CD14-positive monocyte (primary cell): ENCODE data around the gene TEPSIN. TPM values are rescaled to one million over a fixed set of nuclear protein-coding genes. Genes with fewer than 3 reads are reported as not detected.

Experiments
- DNase-seq, 3 donors: peaks; one replicate each; pipeline ENCODE4 v3.0.0-alpha.2; 2011 to 2022
- H2AFZ ChIP-seq: 2 replicates; pipeline ENCODE4 v1.6.0; 2012; ENCODE audit warnings: mild to moderate bottlenecking, low read depth, low read length, inconsistent platforms; ENCODE audit not compliant: insufficient read depth, poor library complexity, severe bottlenecking
- H3K27ac ChIP-seq, 2 donors: 1 replicate in 1 of 2; 2 replicates in 1 of 2; pipeline ENCODE4 v1.5.1; 2012 to 2013; ENCODE audit warnings: low read length in 2 of 2, control low read depth in 1 of 2, inconsistent platforms in 1 of 2, low read depth in 1 of 2, mild to moderate bottlenecking in 1 of 2
- H3K27me3 ChIP-seq, 2 donors: one replicate each; pipeline versions ENCODE4 v1.6.0 to v1.6.1; 2011 to 2013; ENCODE audit warnings: low read length in 2 of 2; ENCODE audit not compliant: control insufficient read depth in 2 of 2, insufficient read depth in 2 of 2
- H3K36me3 ChIP-seq, 2 donors: replicated peaks in 1 of 2; 1 replicate in 1 of 2; 2 replicates in 1 of 2; pipeline versions ENCODE4 v1.5.1 to v1.6.1; 2012 to 2013; ENCODE audit warnings: low read length in 2 of 2, control low read depth in 1 of 2, inconsistent platforms in 1 of 2, mild to moderate bottlenecking in 1 of 2; ENCODE audit not compliant: insufficient read depth in 2 of 2, control insufficient read depth in 1 of 2
- H3K4me1 ChIP-seq, 2 donors: 1 replicate in 1 of 2; 2 replicates in 1 of 2; pipeline versions ENCODE4 v1.5.1 to v1.6.1; 2012 to 2013; ENCODE audit warnings: low read length in 2 of 2, control low read depth in 1 of 2, inconsistent platforms in 1 of 2, mild to moderate bottlenecking in 1 of 2, moderate library complexity in 1 of 2; ENCODE audit not compliant: insufficient read depth in 2 of 2, control insufficient read depth in 1 of 2
- H3K4me2 ChIP-seq: replicated peaks from 2 replicates; pipeline ENCODE3; 2012; ENCODE audit warnings: low read length, moderate library complexity, mild to moderate bottlenecking; ENCODE audit not compliant: poor library complexity, severe bottlenecking; ENCODE audit errors: extremely low read depth
- H3K4me3 ChIP-seq, 3 experiments: fragments of 200-600 bp in 1 of 3; sonication (generic) in 1 of 3; replicated peaks in 1 of 3; 1 replicate in 2 of 3; 2 replicates in 1 of 3; pipeline ENCODE4 v1.5.1; 2011 to 2013; ENCODE audit warnings: low read length in 3 of 3, mild to moderate bottlenecking in 3 of 3, control low read depth in 2 of 3, low read depth in 2 of 3, inconsistent platforms in 1 of 3, moderate library complexity in 1 of 3
- H3K79me2 ChIP-seq: 2 replicates; pipeline ENCODE4 v1.6.0; 2012; ENCODE audit warnings: mild to moderate bottlenecking, control low read depth, inconsistent platforms, low read length, moderate library complexity; ENCODE audit not compliant: insufficient read depth
- H3K9ac ChIP-seq: 2 replicates; pipeline ENCODE4 v1.6.0; 2017; ENCODE audit warnings: low read length, mild to moderate bottlenecking; ENCODE audit not compliant: insufficient read depth, poor library complexity, severe bottlenecking
- H3K9me3 ChIP-seq, 2 donors: replicated peaks in 1 of 2; 1 replicate in 1 of 2; 2 replicates in 1 of 2; pipeline versions ENCODE4 v1.5.1 to v1.6.1; 2012 to 2013; ENCODE audit warnings: low read length in 2 of 2, control low read depth in 1 of 2; ENCODE audit not compliant: control insufficient read depth in 1 of 2, insufficient read depth in 1 of 2
- H4K20me1 ChIP-seq: 2 replicates; pipeline ENCODE4 v1.6.0; 2012; ENCODE audit warnings: mild to moderate bottlenecking, low read length, control low read depth, moderate library complexity; ENCODE audit not compliant: insufficient read depth
- H3K27ac Mint-ChIP-seq, 7 donors: one replicate each; pipeline ENCODE4 v1.8.0; 2020; ENCODE audit warnings: mild to moderate bottlenecking in 7 of 7, mixed read lengths in 7 of 7, moderate library complexity in 6 of 7, inconsistent platforms in 2 of 7
- H3K27me3 Mint-ChIP-seq, 3 donors: one replicate each; pipeline ENCODE4 v1.8.0; 2021 to 2022; ENCODE audit warnings: low read depth in 3 of 3, mild to moderate bottlenecking in 3 of 3, mixed read lengths in 3 of 3, moderate library complexity in 3 of 3, inconsistent platforms in 1 of 3
- H3K36me3 Mint-ChIP-seq, 2 donors: one replicate each; pipeline ENCODE4 v1.8.0; 2020; ENCODE audit warnings: mixed read lengths in 2 of 2, inconsistent platforms in 1 of 2, mild to moderate bottlenecking in 1 of 2
- H3K4me1 Mint-ChIP-seq: one replicate; pipeline ENCODE4 v1.8.0; 2020; ENCODE audit warnings: mild to moderate bottlenecking, mixed read lengths
- H3K4me3 Mint-ChIP-seq, 2 donors: one replicate each; pipeline ENCODE4 v1.8.0; 2020; ENCODE audit warnings: mild to moderate bottlenecking in 2 of 2, mixed read lengths in 2 of 2, moderate library complexity in 1 of 2
- H3K9me3 Mint-ChIP-seq, 7 donors: one replicate each; pipeline ENCODE4 v1.8.0; 2020 to 2022; ENCODE audit warnings: mixed read lengths in 7 of 7, mild to moderate bottlenecking in 6 of 7, moderate library complexity in 6 of 7, inconsistent platforms in 2 of 7
- WGBS: methylation state at CpG from one replicate; pipeline ENCODE4 v1.1.5; 2013; ENCODE audit warnings: missing lambda C conversion rate; ENCODE audit not compliant: insufficient coverage; 5-methylcytosine and 5-hydroxymethylcytosine counted together
- intact Hi-C, 2 donors: fragments of 100-400 bp; cut with micrococcal nuclease; formaldehyde crosslinking; loops; one replicate each; pipeline versions ENCODE4 v1.15.0 to v1.15.1; 2023
- polyA plus RNA-seq, 3 donors: library from polyadenylated mRNA; depleted of rRNA in 1 of 3; unstranded in 2 of 3; stranded (reverse) in 1 of 3; fragments of 300-500 nt in 2 of 3; fragments of >200 nt in 1 of 3; fragmentation: Illumina TruSeq in 2 of 3; gene quantifications; 1 replicate in 2 of 3; 2 replicates in 1 of 3; pipeline ENCODE4 v1.2.3, GENCODE V29; 2012 to 2021
- TF ChIP-seq, protein P1 (sequence below): fragments of 200-600 bp; IDR thresholded peaks from one replicate; pipeline ENCODE4 v1.8.0; 2022; ENCODE audit warnings: antibody characterized with exemption, mild to moderate bottlenecking

Gene TEPSIN
- polyA plus RNA-seq, 3 donors: 3.4 to 136 (median 4.5) TPM

DNA sequence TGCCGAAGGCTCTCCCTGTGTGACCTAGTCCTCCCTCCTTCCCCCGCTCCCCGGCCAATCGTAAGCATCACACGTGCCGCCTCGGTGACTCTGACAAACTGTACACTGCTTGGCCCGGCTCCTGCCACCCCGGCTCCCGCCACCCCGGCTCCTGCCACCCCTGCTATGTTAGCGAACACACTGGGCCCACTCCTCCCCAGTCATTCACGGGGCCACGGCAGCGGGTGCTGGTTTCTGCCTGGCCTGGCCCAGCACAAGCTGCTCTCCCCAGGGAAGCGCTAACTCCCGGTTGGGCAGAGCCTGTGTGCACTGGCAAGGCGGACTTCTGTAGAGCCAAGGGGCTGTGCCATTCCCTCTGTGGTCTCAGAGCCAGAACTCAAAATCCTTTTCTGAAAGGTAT, 22.2 kb upstream of the TEPSIN start:
- no peaks in the 10 kb centered on the region for H3K9me3 ChIP-seq
- Mint-ChIP-seq H3K27me3 (peaks cover 0 to 2% (median 0%) of the 10 kb centered on the region in 3 donors), H3K27ac (no peak overlapping the region), H3K4me1 (peaks cover 4% of the 10 kb centered on the region), H3K9me3 (peaks cover 0 to 2% (median 0%) of the 10 kb centered on the region in 7 donors), H3K4me3 (no peak overlapping the region), H3K36me3 (peaks cover 77 to 94% of the 10 kb centered on the region in 2 donors)
- H3K27ac ChIP-seq: no peak overlapping the region
- WGBS: 95% methylated on average over 15 of the region's 18 CpGs
- peaks cover 89 to 100% of the 10 kb centered on the region in 2 donors for H3K36me3 ChIP-seq
- no peaks in the 10 kb centered on the region for H3K27me3 ChIP-seq
- DNase-seq: no peak
- peaks cover 34% of the 10 kb centered on the region for H3K79me2 ChIP-seq
- no peak overlapping the region for H2AFZ ChIP-seq
- H3K4me1 ChIP-seq: peaks cover 2 to 4% of the 10 kb centered on the region in 2 donors
- intact Hi-C loops: no loop called here
- no peak overlapping the region for H3K4me3 ChIP-seq
- no peak overlapping the region for H3K9ac ChIP-seq
- no peak overlapping the region for H3K4me2 ChIP-seq
- peaks cover 84% of the 10 kb centered on the region for H4K20me1 ChIP-seq
- TF ChIP-seq, protein P1, sequence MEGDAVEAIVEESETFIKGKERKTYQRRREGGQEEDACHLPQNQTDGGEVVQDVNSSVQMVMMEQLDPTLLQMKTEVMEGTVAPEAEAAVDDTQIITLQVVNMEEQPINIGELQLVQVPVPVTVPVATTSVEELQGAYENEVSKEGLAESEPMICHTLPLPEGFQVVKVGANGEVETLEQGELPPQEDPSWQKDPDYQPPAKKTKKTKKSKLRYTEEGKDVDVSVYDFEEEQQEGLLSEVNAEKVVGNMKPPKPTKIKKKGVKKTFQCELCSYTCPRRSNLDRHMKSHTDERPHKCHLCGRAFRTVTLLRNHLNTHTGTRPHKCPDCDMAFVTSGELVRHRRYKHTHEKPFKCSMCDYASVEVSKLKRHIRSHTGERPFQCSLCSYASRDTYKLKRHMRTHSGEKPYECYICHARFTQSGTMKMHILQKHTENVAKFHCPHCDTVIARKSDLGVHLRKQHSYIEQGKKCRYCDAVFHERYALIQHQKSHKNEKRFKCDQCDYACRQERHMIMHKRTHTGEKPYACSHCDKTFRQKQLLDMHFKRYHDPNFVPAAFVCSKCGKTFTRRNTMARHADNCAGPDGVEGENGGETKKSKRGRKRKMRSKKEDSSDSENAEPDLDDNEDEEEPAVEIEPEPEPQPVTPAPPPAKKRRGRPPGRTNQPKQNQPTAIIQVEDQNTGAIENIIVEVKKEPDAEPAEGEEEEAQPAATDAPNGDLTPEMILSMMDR: no peak

DNA sequence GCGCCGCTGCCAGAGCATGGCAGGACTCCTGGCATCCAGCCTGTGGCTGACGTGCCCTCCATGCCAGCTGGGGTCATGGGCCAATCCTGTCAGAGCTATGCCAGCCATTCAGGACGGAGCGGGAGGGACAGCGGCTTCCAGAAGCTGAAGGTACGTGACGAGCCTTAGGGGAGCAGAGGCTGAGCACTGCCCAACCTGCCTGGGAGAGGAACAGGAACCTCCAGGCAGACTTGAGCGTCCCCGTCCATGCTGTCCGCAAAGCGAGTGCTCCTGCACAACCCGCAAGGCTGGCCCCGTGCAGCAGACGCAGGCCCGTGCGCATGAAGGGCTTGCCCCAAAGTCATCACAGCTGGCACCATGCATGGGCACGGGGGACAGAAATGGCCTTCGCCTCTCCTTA, 21.8 kb upstream of the TEPSIN start:
- intact Hi-C loops: no loop called here
- Histone ChIP-seq H3K4me3 (no peak overlapping the region), H3K9me3 (no peaks in the 10 kb centered on the region), H3K36me3 (peaks cover 85 to 96% of the 10 kb centered on the region in 2 donors), H3K4me1 (peaks cover 6 to 8% of the 10 kb centered on the region in 2 donors), H3K79me2 (peaks cover 29% of the 10 kb centered on the region), H4K20me1 (peaks cover 84% of the 10 kb centered on the region), H3K4me2 (no peak overlapping the region), H3K9ac (no peak overlapping the region), H3K27me3 (no peaks in the 10 kb centered on the region), H3K27ac (no peak overlapping the region), H2AFZ (no peak overlapping the region)
- TF ChIP-seq, protein P1: no peak
- H3K36me3 Mint-ChIP-seq: peaks cover 73 to 92% of the 10 kb centered on the region in 2 donors
- 96% methylated on average over 19 of the region's 19 CpGs for WGBS
- no peak overlapping the region for H3K27ac Mint-ChIP-seq
- H3K9me3 Mint-ChIP-seq: peaks cover 0 to 2% (median 0%) of the 10 kb centered on the region in 7 donors
- H3K4me3 Mint-ChIP-seq: no peak overlapping the region
- peaks cover 0 to 2% (median 0%) of the 10 kb centered on the region in 3 donors for H3K27me3 Mint-ChIP-seq
- DNase-seq: no peak
- H3K4me1 Mint-ChIP-seq: peaks cover 8% of the 10 kb centered on the region
